Hepatocyte (in vitro differentiated cells): Measurements from ENCODE around the gene ADCY6.

Experiments
- EZH2 ChIP-seq: fragments of 200-600 bp; sonication (generic); IDR thresholded peaks from 2 replicates; pipeline ENCODE4 v1.6.1; 2016; ENCODE audit warnings: antibody characterized with exemption, mild to moderate bottlenecking, borderline replicate concordance
- TF ChIP-seq, protein P1 (sequence below): fragments of 200-600 bp; sonication (generic); IDR thresholded peaks from 2 replicates; pipeline ENCODE4 v1.5.1; 2016; ENCODE audit warnings: antibody characterized with exemption, mild to moderate bottlenecking; ENCODE audit not compliant: poor library complexity

DNA sequence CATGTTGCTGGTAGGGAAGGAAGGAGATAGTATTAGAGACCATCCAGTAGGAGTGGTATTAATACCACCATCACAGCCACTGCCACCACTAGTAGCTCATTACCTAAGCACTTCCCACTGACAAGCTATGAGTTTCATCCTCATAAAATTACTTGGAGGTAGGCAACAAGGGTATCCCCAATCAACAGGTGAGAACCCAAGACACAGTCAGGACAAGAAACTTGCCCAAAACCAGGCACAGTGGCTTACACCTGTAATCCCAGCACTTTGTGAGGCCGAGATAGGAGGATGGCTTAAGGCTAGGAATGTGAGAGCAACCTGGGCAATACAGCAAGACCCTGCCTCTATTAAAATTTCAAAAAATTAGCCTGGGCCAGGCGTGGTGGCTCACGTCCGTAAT, 5.5 kb downstream of the ADCY6 start:
- TF ChIP-seq, protein P1, sequence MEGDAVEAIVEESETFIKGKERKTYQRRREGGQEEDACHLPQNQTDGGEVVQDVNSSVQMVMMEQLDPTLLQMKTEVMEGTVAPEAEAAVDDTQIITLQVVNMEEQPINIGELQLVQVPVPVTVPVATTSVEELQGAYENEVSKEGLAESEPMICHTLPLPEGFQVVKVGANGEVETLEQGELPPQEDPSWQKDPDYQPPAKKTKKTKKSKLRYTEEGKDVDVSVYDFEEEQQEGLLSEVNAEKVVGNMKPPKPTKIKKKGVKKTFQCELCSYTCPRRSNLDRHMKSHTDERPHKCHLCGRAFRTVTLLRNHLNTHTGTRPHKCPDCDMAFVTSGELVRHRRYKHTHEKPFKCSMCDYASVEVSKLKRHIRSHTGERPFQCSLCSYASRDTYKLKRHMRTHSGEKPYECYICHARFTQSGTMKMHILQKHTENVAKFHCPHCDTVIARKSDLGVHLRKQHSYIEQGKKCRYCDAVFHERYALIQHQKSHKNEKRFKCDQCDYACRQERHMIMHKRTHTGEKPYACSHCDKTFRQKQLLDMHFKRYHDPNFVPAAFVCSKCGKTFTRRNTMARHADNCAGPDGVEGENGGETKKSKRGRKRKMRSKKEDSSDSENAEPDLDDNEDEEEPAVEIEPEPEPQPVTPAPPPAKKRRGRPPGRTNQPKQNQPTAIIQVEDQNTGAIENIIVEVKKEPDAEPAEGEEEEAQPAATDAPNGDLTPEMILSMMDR = no peak
- TF ChIP-seq EZH2 = no peak
